Cardiac muscle cell (in vitro differentiated cells and primary cell): Measurements from ENCODE around the gene PRKAG2. TPM values are rescaled to one million over a fixed set of nuclear protein-coding genes. Genes with fewer than 3 reads are reported as not detected.

Experiments
- DNase-seq, 2 donors: peaks; one replicate each; pipeline versions ENCODE4 v3.0.0 to v3.0.0-alpha.2; 2010 to 2017; ENCODE audit warnings: low read depth in 1 of 2, low spot score in 1 of 2
- H3K27ac ChIP-seq: fragments of 200-600 bp; sonication (generic); 2 replicates; pipeline ENCODE4 v1.5.1; 2016
- H3K27me3 ChIP-seq: fragments of 200-600 bp; sonication (generic); 2 replicates; pipeline ENCODE4 v1.6.0; 2016; ENCODE audit warnings: control low read depth
- H3K36me3 ChIP-seq: fragments of 200-600 bp; sonication (generic); 2 replicates; pipeline ENCODE4 v1.5.1; 2016; ENCODE audit warnings: control low read depth
- H3K4me1 ChIP-seq: fragments of 200-600 bp; sonication (generic); 2 replicates; pipeline ENCODE4 v1.8.1; 2017; ENCODE audit warnings: low read depth, mild to moderate bottlenecking, mixed run types
- H3K4me3 ChIP-seq: fragments of 200-600 bp; sonication (generic); 2 replicates; pipeline ENCODE4 v1.5.1; 2016; ENCODE audit warnings: mild to moderate bottlenecking
- H3K9me3 ChIP-seq: fragments of 200-600 bp; sonication (generic); 2 replicates; pipeline ENCODE4 v1.5.1; 2017; ENCODE audit warnings: low read depth, mild to moderate bottlenecking, control low read depth
- polyA plus RNA-seq: library from polyadenylated mRNA; unstranded; fragments of >200 nt; fragmentation: Nextera tagmentation; extraction: Ambion mirVana; gene quantifications from 2 replicates; pipeline ENCODE4 v1.2.1, GENCODE V29; 2016
- total RNA-seq: library from RNA; depleted of rRNA; stranded (reverse); fragments of >200 nt; gene quantifications from 2 replicates; pipeline ENCODE4 v1.2.3, GENCODE V29; 2016
- TF ChIP-seq, protein P1 (sequence below): IDR thresholded peaks from 2 replicates; pipeline ENCODE4 v1.5.1; 2012; ENCODE audit warnings: low read depth, mild to moderate bottlenecking, low read length

PRKAG2 gene
- total and polyA plus RNA-seq, 2 experiments from 2014 or later, result 43.4 to 85.3 TPM

DNA sequence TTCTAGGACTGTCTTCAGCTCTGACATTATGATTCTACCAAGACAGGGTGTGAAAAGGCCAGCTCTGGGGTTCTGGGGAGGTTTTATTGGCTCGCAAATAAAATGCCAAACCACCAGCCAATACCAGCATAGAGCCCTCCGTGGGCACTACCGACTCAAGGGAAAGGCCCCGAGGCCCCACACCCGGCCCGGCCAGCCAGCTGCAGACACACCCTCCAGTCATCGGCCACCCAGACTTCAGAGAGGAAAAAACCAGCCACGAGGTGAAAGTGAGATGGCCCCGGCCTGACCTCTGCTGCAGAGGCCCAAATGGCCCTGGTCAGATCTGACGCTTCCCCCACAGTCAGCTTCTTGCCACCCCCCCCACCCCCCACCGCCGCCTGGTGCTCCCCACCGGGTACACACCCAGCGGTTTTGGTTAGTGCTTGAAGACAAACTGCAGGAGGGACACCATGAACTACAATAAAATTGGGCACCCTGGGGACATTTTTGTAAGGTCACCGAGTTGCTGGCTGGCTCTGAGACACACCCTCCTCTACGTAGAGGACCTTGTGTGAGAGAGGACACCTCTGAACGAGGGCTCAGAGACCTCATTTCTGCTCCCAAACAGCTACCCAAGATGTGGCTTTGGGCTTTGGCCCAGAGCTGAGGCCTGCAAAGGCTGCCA, 79.9 kb downstream of the PRKAG2 start:
- Histone ChIP-seq H3K4me3 (no peak overlapping the region), H3K4me1 (no peaks in the 10 kb centered on the region), H3K27ac (no peak overlapping the region), H3K27me3 (no peaks in the 10 kb centered on the region), H3K36me3 (no peaks in the 10 kb centered on the region), H3K9me3 (no peaks in the 10 kb centered on the region)
- no peak for DNase-seq
- TF ChIP-seq, protein P1, sequence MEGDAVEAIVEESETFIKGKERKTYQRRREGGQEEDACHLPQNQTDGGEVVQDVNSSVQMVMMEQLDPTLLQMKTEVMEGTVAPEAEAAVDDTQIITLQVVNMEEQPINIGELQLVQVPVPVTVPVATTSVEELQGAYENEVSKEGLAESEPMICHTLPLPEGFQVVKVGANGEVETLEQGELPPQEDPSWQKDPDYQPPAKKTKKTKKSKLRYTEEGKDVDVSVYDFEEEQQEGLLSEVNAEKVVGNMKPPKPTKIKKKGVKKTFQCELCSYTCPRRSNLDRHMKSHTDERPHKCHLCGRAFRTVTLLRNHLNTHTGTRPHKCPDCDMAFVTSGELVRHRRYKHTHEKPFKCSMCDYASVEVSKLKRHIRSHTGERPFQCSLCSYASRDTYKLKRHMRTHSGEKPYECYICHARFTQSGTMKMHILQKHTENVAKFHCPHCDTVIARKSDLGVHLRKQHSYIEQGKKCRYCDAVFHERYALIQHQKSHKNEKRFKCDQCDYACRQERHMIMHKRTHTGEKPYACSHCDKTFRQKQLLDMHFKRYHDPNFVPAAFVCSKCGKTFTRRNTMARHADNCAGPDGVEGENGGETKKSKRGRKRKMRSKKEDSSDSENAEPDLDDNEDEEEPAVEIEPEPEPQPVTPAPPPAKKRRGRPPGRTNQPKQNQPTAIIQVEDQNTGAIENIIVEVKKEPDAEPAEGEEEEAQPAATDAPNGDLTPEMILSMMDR, result no peak

DNA sequence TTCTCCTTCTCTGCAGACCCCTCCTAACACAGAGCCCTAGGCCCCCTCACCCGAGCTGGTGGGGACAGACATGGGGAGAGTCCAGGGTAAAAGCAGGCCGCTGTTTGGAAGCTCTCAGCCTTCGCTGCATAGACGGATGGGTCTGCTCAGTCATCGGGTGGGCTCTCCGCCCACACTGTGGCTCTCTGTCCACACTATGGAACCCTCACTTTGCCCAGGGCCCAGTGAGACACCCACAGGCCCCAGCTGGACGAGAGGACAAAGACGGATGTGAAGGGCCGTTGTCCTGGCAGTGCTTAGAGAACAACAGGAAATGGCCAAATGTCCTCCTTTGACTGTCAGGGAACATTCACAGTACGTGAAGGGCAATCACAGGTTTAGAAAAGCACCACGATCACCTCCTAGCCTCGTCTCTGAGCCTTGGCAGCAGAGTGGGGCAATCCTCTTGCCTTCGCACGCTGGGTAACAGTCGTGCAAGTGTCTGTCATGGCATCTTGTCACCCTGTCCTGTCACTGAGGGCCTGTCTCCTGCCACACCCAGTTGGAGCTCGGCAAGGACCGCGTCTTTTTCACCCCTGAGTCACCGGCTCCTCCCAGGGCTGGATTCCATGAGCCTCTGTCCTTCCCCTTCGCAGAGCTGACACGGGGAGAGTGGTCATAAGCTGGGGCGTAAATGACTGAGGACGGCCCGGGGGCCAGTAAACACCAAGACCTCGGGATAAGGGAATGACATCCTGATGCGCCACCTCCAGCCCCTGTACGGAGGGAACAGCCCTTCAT, 80.6 kb downstream of the PRKAG2 start:
- no peaks in the 10 kb centered on the region for H3K36me3 ChIP-seq
- no peaks in the 10 kb centered on the region for H3K27me3 ChIP-seq
- no peaks in the 10 kb centered on the region for H3K4me1 ChIP-seq
- no peak overlapping the region for H3K4me3 ChIP-seq
- TF ChIP-seq, protein P1, result no peak
- H3K9me3 ChIP-seq, result no peaks in the 10 kb centered on the region
- H3K27ac ChIP-seq, result no peak overlapping the region
- DNase-seq, result no peak

DNA sequence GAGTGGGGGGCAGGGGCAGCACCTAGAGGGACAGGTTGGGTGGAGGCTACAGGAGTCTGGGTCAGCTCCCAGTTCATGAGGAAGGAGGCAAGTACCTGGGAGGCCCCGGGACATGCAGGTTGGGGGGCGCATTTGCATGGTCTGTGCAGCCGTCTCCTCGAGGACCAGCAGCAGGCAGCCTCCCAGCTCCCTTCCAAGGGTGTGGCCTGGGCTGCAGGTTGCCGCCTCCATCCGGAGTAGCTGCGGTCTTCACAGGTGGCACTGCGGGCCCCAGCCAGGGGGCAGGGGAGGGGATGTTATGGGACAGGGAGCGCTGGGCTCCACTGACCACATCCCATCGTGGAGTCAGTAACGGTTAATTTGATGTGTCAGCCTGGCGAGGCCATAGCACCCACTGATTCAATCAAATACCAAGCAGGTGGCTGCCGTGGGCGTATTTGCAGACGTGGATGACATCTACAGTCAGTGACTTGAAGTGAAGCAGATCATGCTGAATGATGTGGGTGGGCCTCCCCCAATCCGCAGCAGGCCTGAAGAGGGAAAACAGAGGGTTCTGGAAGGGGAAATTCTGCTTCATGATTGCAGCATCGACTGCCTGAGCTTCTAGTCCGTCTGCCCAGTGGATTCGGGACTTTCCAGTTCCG, 81.6 kb downstream of the PRKAG2 start:
- H3K4me3 ChIP-seq, result no peak overlapping the region
- H3K36me3 ChIP-seq, result no peaks in the 10 kb centered on the region
- no peaks in the 10 kb centered on the region for H3K27me3 ChIP-seq
- H3K4me1 ChIP-seq, result no peaks in the 10 kb centered on the region
- TF ChIP-seq, protein P1, result no peak
- no peaks in the 10 kb centered on the region for H3K9me3 ChIP-seq
- no peak for DNase-seq
- H3K27ac ChIP-seq, result no peak overlapping the region

DNA sequence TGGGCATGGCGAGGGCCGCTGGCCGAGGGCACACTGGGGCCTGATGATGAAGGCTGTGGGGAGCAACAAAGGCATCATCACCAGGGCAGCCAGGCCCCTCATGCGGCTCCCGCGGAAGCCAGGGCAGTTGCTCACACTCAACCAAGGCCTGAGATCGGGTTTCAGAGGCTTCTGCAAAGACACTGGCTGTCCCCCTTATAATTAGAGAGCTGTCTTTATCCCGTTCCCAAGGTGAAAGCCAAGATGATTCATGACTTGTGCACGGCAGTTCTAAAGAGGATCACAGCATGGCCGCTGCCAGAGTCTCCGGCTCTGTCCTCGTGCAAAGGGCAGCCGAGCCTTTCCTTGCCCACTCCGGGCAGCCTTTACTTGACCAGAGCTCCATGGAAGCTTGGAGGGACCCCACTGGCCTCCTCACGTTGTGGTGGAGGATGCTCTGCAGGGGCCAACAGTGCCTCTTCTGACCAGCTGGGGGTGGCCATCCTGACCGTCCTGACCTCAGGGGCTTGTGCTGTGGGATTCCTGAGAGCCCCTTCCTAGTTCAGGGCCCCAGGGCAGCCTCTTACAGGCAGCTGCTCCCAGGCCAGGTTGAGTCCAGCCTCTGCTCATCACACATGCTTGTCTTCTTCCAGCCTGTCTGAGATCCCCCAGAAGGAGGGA, 82.3 kb downstream of the PRKAG2 start:
- no peaks in the 10 kb centered on the region for H3K27me3 ChIP-seq
- no peaks in the 10 kb centered on the region for H3K36me3 ChIP-seq
- H3K4me1 ChIP-seq, result no peaks in the 10 kb centered on the region
- H3K9me3 ChIP-seq, result no peaks in the 10 kb centered on the region
- TF ChIP-seq, protein P1, result no peak
- H3K4me3 ChIP-seq, result no peak overlapping the region
- DNase-seq, result no peak
- H3K27ac ChIP-seq, result no peak overlapping the region

DNA sequence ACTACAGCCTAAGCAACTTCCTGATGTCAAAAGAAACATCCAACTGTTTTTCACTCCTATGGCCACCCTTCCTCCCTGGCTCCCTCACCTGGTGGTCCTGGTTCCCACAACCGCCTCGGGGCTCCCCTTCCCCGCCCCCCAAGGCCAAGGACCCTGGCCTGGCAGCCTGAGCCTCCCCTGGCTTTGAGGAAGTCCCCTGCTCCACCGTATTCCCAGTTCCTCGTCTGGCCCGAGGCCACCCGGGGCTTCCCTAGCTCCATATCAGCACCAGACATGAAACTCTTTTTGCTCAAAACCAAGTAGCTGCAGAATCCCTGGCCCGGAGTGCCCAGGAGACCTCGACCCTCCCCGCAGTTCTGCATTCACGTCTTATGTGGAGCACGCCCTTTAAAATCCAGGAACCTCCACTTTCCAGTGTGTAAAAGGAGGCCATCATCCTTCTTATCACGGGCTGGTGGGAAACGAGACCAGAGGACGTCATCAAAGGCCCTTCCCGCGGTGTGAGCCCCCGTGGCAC, 82.9 kb downstream of the PRKAG2 start:
- Histone ChIP-seq H3K27me3 (no peaks in the 10 kb centered on the region), H3K4me3 (no peak overlapping the region), H3K27ac (no peak overlapping the region), H3K9me3 (no peaks in the 10 kb centered on the region), H3K4me1 (no peaks in the 10 kb centered on the region), H3K36me3 (no peaks in the 10 kb centered on the region)
- DNase-seq, result no peak
- TF ChIP-seq, protein P1, result no peak
